H9 (cell line): ENCODE data around the gene AKR1C2. TPM values are rescaled to one million over a fixed set of nuclear protein-coding genes. Genes with fewer than 3 reads are reported as not detected.

ENCODE experiments used
- DNase-seq: peaks from one replicate; pipeline ENCODE4 v3.0.0-alpha.2; 2017
- H2AFZ ChIP-seq: one replicate; pipeline ENCODE4 v1.6.1; 2013; ENCODE audit warnings: mild to moderate bottlenecking, low read length, control low read depth, moderate library complexity
- H2AK5ac ChIP-seq: 2 replicates; pipeline ENCODE4 v1.6.1; 2013; ENCODE audit warnings: low read length, control low read depth, mixed read lengths; ENCODE audit not compliant: insufficient read length
- H2BK120ac ChIP-seq: one replicate; pipeline ENCODE4 v1.6.1; 2013; ENCODE audit warnings: low read depth, mild to moderate bottlenecking, low read length, control low read depth, inconsistent platforms; ENCODE audit not compliant: poor library complexity, severe bottlenecking
- H2BK12ac ChIP-seq: 2 replicates; pipeline ENCODE4 v1.6.1; 2013; ENCODE audit warnings: low read length, control low read depth, mixed read lengths, low read depth; ENCODE audit not compliant: insufficient read length
- H2BK15ac ChIP-seq: 2 replicates; pipeline ENCODE4 v1.6.1; 2013; ENCODE audit warnings: low read depth, low read length, control low read depth
- H2BK20ac ChIP-seq: one replicate; pipeline ENCODE4 v1.6.1; 2013; ENCODE audit warnings: low read depth, mild to moderate bottlenecking, low read length, control low read depth, inconsistent platforms; ENCODE audit not compliant: poor library complexity, severe bottlenecking
- H2BK5ac ChIP-seq: 2 replicates; pipeline ENCODE4 v1.6.1; 2013; ENCODE audit warnings: low read length, control low read depth, mixed read lengths; ENCODE audit not compliant: insufficient read length
- H3K14ac ChIP-seq: 2 replicates; pipeline ENCODE4 v1.6.1; 2013; ENCODE audit warnings: low read length, control low read depth; ENCODE audit not compliant: insufficient read depth
- H3K18ac ChIP-seq: 2 replicates; pipeline ENCODE4 v1.6.1; 2013; ENCODE audit warnings: low read depth, mild to moderate bottlenecking, mixed read lengths, low read length, control low read depth; ENCODE audit not compliant: insufficient read length
- H3K23ac ChIP-seq: 2 replicates; pipeline ENCODE4 v1.6.1; 2013; ENCODE audit warnings: low read length, control low read depth, mixed read lengths, low read depth; ENCODE audit not compliant: insufficient read length
- H3K23me2 ChIP-seq: 2 replicates; pipeline ENCODE4 v1.6.1; 2013; ENCODE audit warnings: low read depth, mild to moderate bottlenecking, mixed read lengths, low read length, control low read depth; ENCODE audit not compliant: insufficient read length, poor library complexity, severe bottlenecking
- H3K27ac ChIP-seq: 2 replicates; pipeline ENCODE4 v1.5.1; 2013; ENCODE audit warnings: low read length, control low read depth, mixed read lengths, low read depth; ENCODE audit not compliant: insufficient read length
- H3K27me3 ChIP-seq: 2 replicates; pipeline ENCODE4 v1.6.1; 2013; ENCODE audit warnings: low read length, control low read depth, inconsistent platforms; ENCODE audit not compliant: insufficient read depth
- H3K4ac ChIP-seq: 2 replicates; pipeline ENCODE4 v1.6.1; 2013; ENCODE audit warnings: low read depth, mild to moderate bottlenecking, control low read depth, inconsistent platforms, low read length, moderate library complexity
- H3K4me1 ChIP-seq: 2 replicates; pipeline ENCODE4 v1.6.1; 2013; ENCODE audit warnings: low read length, control low read depth, inconsistent platforms; ENCODE audit not compliant: insufficient read depth
- H3K4me2 ChIP-seq: 2 replicates; pipeline ENCODE4 v1.6.1; 2013; ENCODE audit warnings: low read length, control low read depth, mixed read lengths; ENCODE audit not compliant: insufficient read length, insufficient read depth
- H3K56ac ChIP-seq: 2 replicates; pipeline ENCODE4 v1.6.1; 2013; ENCODE audit warnings: low read depth, mild to moderate bottlenecking, mixed read lengths, low read length, control low read depth; ENCODE audit not compliant: insufficient read length
- H3K79me1 ChIP-seq: 2 replicates; pipeline ENCODE4 v1.6.1; 2013; ENCODE audit warnings: low read depth, mild to moderate bottlenecking, moderate library complexity, low read length, control low read depth, inconsistent platforms; ENCODE audit not compliant: insufficient read depth, poor library complexity, severe bottlenecking
- H3K79me2 ChIP-seq: 2 replicates; pipeline ENCODE4 v1.6.1; 2013; ENCODE audit warnings: low read length, control low read depth, inconsistent platforms; ENCODE audit not compliant: insufficient read depth
- H3K9ac ChIP-seq: 2 replicates; pipeline ENCODE4 v1.6.1; 2013; ENCODE audit warnings: low read length, control low read depth, mixed read lengths; ENCODE audit not compliant: insufficient read length; ENCODE audit errors: extremely low read depth
- H3K9me3 ChIP-seq: one replicate; pipeline ENCODE4 v1.6.1; 2013; ENCODE audit warnings: low read depth, low read length, inconsistent platforms; ENCODE audit not compliant: control insufficient read depth
- H3T11ph ChIP-seq: one replicate; pipeline ENCODE4 v1.6.1; 2013; ENCODE audit warnings: mild to moderate bottlenecking, low read length, control low read depth, inconsistent platforms
- H4K20me1 ChIP-seq: one replicate; pipeline ENCODE4 v1.6.1; 2013; ENCODE audit not compliant: control insufficient read depth, insufficient read length, insufficient read depth
- H4K5ac ChIP-seq: 2 replicates; pipeline ENCODE4 v1.6.1; 2013; ENCODE audit warnings: low read depth, mild to moderate bottlenecking, mixed read lengths, low read length, control low read depth; ENCODE audit not compliant: insufficient read length
- H4K8ac ChIP-seq: replicated peaks from 2 replicates; pipeline ENCODE4 v1.6.1; 2013; ENCODE audit warnings: low read length, control low read depth, mixed read lengths, low read depth; ENCODE audit not compliant: insufficient read length
- H4K91ac ChIP-seq: 2 replicates; pipeline ENCODE4 v1.6.1; 2013; ENCODE audit warnings: low read depth, mild to moderate bottlenecking, moderate library complexity, mixed read lengths, low read length, control low read depth; ENCODE audit not compliant: insufficient read length
- H3K27ac Mint-ChIP-seq, 3 experiments: 2 replicates in 2 of 3; 3 replicates in 1 of 3; pipeline ENCODE4 v1.8.0; 2020 to 2021; ENCODE audit warnings: mixed read lengths in 3 of 3, mild to moderate bottlenecking in 1 of 3, moderate library complexity in 1 of 3
- H3K27me3 Mint-ChIP-seq: 2 replicates; pipeline ENCODE4 v1.8.0; 2021; ENCODE audit warnings: low read depth, mild to moderate bottlenecking, moderate library complexity, mixed read lengths
- H3K36me3 Mint-ChIP-seq, 3 experiments: 2 replicates in 2 of 3; 3 replicates in 1 of 3; pipeline ENCODE4 v1.8.0; 2020 to 2021; ENCODE audit warnings: low read depth in 3 of 3, mixed read lengths in 3 of 3; ENCODE audit not compliant: insufficient read depth in 1 of 3
- H3K4me1 Mint-ChIP-seq, 2 experiments: 2 replicates each; pipeline ENCODE4 v1.8.0; 2020; ENCODE audit warnings: mixed read lengths in 2 of 2
- H3K4me3 Mint-ChIP-seq, 2 experiments: 2 replicates in 1 of 2; 3 replicates in 1 of 2; pipeline ENCODE4 v1.8.0; 2020 to 2021; ENCODE audit warnings: mild to moderate bottlenecking in 2 of 2, mixed read lengths in 2 of 2, moderate library complexity in 1 of 2
- H3K9me3 Mint-ChIP-seq, 2 experiments: 2 replicates in 1 of 2; 3 replicates in 1 of 2; pipeline ENCODE4 v1.8.0; 2020; ENCODE audit warnings: mild to moderate bottlenecking in 2 of 2, mixed read lengths in 2 of 2, moderate library complexity in 1 of 2
- WGBS: extraction: QIAGEN DNeasy Blood & Tissue Kit; methylation state at CpG from one replicate; pipeline ENCODE4 v1.1.7; 2013; ENCODE audit warnings: missing lambda C conversion rate, low lambda C conversion rate, mixed read lengths; ENCODE audit not compliant: insufficient read length; ENCODE audit errors: extremely low coverage; 5-methylcytosine and 5-hydroxymethylcytosine counted together
- total RNA-seq: library from RNA; stranded (reverse); gene quantifications from 2 replicates; pipeline ENCODE4 v1.2.1, GENCODE V29; 2021
- TF ChIP-seq, protein P1 (sequence below): fragments of 200-600 bp; sonication (generic); conservative IDR thresholded peaks from 3 replicates; pipeline ENCODE4 v1.8.0; 2021; ENCODE audit warnings: antibody characterized with exemption, mild to moderate bottlenecking

AKR1C2 gene
- total RNA-seq, 1 experiment from 2014 or later = 0.74 TPM

DNA sequence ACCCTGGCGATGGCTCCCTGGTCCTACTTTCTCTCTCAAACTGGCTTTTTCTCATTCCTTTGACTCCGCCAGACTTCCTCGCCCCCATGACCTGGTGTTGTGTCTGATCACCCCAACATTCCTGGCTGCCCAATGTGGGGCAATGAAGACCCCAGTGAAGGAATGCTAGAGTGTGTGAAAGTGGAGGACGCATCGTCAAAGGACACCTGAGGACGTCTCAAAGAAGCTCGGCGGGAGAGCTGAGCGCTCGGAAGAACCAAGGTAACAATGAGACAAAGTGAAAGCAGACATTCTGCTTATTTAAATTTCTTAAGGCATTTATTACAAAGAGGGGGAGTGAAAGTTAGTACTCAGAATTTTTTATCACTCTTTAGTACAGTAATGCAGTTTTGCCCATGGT is 31.7 kb upstream of the AKR1C2 start:
- Histone ChIP-seq H3K27me3 (no peaks in the 10 kb centered on the region), H2BK20ac (no peak overlapping the region), H3T11ph (no peak overlapping the region), H2BK120ac (no peak overlapping the region), H3K14ac (no peak overlapping the region), H2BK5ac (no peak overlapping the region), H3K9me3 (no peaks in the 10 kb centered on the region), H3K4me2 (no peak overlapping the region), H4K5ac (no peak overlapping the region), H3K9ac (no peak overlapping the region), H2BK12ac (no peak overlapping the region), H3K27ac (no peak overlapping the region), H3K23ac (no peak overlapping the region), H3K79me2 (no peaks in the 10 kb centered on the region), H3K18ac (no peak overlapping the region), H4K20me1 (no peaks in the 10 kb centered on the region), H4K8ac (no peak overlapping the region), H2AFZ (no peak overlapping the region), H3K56ac (no peak overlapping the region), H2AK5ac (no peak overlapping the region), H3K23me2 (no peaks in the 10 kb centered on the region), H3K4ac (no peak overlapping the region), H3K79me1 (no peaks in the 10 kb centered on the region), H3K4me1 (no peaks in the 10 kb centered on the region; the same call in 1 of the 2 replicates), H2BK15ac (no peak overlapping the region), H4K91ac (no peak overlapping the region)
- no CpG with 5 or more reads among the region's 10 CpGs for WGBS
- TF ChIP-seq, protein P1, sequence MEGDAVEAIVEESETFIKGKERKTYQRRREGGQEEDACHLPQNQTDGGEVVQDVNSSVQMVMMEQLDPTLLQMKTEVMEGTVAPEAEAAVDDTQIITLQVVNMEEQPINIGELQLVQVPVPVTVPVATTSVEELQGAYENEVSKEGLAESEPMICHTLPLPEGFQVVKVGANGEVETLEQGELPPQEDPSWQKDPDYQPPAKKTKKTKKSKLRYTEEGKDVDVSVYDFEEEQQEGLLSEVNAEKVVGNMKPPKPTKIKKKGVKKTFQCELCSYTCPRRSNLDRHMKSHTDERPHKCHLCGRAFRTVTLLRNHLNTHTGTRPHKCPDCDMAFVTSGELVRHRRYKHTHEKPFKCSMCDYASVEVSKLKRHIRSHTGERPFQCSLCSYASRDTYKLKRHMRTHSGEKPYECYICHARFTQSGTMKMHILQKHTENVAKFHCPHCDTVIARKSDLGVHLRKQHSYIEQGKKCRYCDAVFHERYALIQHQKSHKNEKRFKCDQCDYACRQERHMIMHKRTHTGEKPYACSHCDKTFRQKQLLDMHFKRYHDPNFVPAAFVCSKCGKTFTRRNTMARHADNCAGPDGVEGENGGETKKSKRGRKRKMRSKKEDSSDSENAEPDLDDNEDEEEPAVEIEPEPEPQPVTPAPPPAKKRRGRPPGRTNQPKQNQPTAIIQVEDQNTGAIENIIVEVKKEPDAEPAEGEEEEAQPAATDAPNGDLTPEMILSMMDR = no peak
- Mint-ChIP-seq H3K4me3 (peak overlapping the region in 1 of 2 experiments; percentile 21; a peak in 1 of 5 replicates), H3K4me1 (peaks cover 6 to 9% of the 10 kb centered on the region in 2 experiments), H3K36me3 (peaks cover 2 to 11% (median 2%) of the 10 kb centered on the region in 3 experiments; a peak in 5 of 7 replicates), H3K27me3 (no peaks in the 10 kb centered on the region), H3K27ac (peak overlapping the region in 1 of 3 experiments; percentile 62; a peak in 1 of 7 replicates), H3K9me3 (peaks cover 28 to 57% of the 10 kb centered on the region in 2 experiments)
- DNase-seq = no peak
